ENCODE results near the gene PRKN. TPM values are rescaled to one million over a fixed set of nuclear protein-coding genes. Genes with fewer than 3 reads are reported as not detected.

The PRKN gene
- total RNA-seq, 4 donors from 2014 or later, result 4.5 to 12.3 (median 9.0) TPM

DNA sequence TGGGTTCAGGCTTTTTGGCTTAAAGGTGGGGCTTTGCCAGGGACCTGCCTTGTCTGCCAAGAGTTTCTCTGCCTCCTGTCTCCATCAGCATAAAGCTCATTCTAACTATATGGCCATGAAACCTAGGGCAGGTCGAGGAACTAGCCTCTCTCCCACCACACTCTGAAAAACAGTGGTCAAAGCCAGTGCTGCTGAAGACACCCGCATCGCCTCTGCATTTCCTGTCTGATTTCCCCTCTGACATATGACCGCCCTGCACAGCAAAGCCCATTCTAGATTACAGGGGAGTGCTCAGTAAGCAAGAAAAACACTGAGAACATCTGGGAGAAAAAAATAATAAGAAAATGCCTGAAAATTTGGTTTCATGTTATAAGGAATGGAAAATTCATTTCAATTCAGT is 573.6 kb downstream of the PRKN start:
- intact Hi-C loops (cut with DNase I; ENCODE audit: low total_unique reads) (no loop called here), in situ Hi-C loops (cut with MboI; ENCODE audit: low pct_ligation_motif_present in 1 of 4, low pct_unique_long_range_greater_than_20kb in 1 of 4, low sequenced_read_pairs in 3 of 4) (no loop called here)
- TF ChIP-seq POLR2AphosphoS5 (IDR thresholded peaks at IDR 0.05), result no peak
- TF ChIP-seq POLR2A (IDR thresholded peaks at IDR 0.05), result no peak
- TF ChIP-seq, protein P1, sequence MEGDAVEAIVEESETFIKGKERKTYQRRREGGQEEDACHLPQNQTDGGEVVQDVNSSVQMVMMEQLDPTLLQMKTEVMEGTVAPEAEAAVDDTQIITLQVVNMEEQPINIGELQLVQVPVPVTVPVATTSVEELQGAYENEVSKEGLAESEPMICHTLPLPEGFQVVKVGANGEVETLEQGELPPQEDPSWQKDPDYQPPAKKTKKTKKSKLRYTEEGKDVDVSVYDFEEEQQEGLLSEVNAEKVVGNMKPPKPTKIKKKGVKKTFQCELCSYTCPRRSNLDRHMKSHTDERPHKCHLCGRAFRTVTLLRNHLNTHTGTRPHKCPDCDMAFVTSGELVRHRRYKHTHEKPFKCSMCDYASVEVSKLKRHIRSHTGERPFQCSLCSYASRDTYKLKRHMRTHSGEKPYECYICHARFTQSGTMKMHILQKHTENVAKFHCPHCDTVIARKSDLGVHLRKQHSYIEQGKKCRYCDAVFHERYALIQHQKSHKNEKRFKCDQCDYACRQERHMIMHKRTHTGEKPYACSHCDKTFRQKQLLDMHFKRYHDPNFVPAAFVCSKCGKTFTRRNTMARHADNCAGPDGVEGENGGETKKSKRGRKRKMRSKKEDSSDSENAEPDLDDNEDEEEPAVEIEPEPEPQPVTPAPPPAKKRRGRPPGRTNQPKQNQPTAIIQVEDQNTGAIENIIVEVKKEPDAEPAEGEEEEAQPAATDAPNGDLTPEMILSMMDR (IDR thresholded peaks at IDR 0.05), result no peak
- no peak for TF ChIP-seq EP300 (IDR thresholded peaks at IDR 0.05; ENCODE audit: low read depth)
- no peak for DNase-seq
- Histone ChIP-seq H3K4me3 (no peak overlapping the region), H3K27ac (no peak overlapping the region), H3K36me3 (no peaks in the 10 kb centered on the region), H3K9me3 (no peaks in the 10 kb centered on the region), H3K4me1 (no peaks in the 10 kb centered on the region), H3K27me3 (no peaks in the 10 kb centered on the region)
- WGBS, 2 donors (ENCODE audit: low coverage in 1 of 2), result 74% methylated on average over 4 of the region's 4 CpGs; no CpG with 5 or more reads in 1 of the 2 donors

DNA sequence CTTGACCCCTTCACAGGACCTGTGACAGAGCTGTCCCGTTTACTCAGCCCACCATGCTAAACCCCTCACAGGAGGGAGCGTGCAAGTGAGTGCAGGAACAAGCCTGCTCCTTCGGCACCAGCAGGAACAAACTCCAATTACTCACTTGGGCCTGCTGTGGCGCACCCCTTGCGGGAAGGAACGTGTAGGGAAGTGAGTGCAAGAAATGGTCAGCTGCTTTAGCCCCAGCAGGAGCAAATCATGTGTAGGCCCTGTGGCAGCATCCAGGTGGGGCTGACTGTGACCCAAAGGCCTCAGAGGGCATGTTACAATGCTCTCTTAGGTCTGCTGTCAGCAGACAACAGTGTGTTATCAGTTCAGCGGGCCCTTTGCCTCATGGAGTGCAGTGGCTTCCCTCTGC is 574.4 kb downstream of the PRKN start:
- Histone ChIP-seq H3K4me3 (no peak overlapping the region), H3K36me3 (no peaks in the 10 kb centered on the region), H3K4me1 (no peaks in the 10 kb centered on the region), H3K9me3 (no peaks in the 10 kb centered on the region), H3K27me3 (no peaks in the 10 kb centered on the region), H3K27ac (no peak overlapping the region)
- in situ Hi-C loops (cut with MboI; ENCODE audit: low pct_ligation_motif_present in 1 of 4, low pct_unique_long_range_greater_than_20kb in 1 of 4, low sequenced_read_pairs in 3 of 4) (no loop called here), intact Hi-C loops (cut with DNase I; ENCODE audit: low total_unique reads) (no loop called here)
- no peak for DNase-seq
- TF ChIP-seq, protein P1 (IDR thresholded peaks at IDR 0.05), result no peak
- no peak for TF ChIP-seq POLR2AphosphoS5 (IDR thresholded peaks at IDR 0.05)
- TF ChIP-seq EP300 (IDR thresholded peaks at IDR 0.05; ENCODE audit: low read depth), result no peak
- no peak for TF ChIP-seq POLR2A (IDR thresholded peaks at IDR 0.05)
- WGBS, 2 donors (ENCODE audit: low coverage in 1 of 2), result 81 to 87% methylated on average over 3 to 7 of the region's 7 CpGs

DNA sequence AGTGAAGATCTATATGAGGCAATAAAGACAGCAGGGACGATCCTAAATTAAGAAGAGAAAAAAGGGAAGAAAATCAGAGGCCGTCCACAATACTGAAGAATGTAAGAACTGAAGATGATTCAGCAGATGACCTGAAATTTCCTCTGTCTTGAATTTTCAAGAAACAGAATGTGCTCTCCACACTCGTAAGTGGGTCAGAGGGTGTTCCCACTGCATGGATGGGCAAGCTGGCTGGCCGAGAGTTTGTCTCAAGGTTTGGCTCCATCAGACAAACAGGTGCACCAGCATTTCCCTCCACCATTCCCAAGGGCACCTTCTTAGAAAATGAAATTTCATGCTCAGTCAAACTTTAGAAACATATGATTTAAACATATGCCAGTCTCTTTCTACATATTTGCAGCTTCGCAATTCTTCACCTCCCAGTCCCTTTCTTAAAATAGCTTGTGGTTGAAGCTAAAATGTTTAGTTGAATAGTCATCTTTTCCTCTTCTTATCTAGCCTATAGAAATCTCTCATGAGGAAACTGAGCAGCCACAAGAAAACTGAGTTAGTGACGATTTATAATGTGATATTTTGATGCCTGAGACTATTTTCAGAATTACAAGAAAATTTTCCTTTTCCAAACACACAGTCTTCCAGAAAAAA is 576.4 kb downstream of the PRKN start:
- WGBS, 2 donors (ENCODE audit: low coverage in 1 of 2), result 53 to 66% methylated on average over 4 to 6 of the region's 6 CpGs
- no peaks in the 10 kb centered on the region for H3K9me3 ChIP-seq
- in situ Hi-C loops (cut with MboI; ENCODE audit: low pct_ligation_motif_present in 1 of 4, low pct_unique_long_range_greater_than_20kb in 1 of 4, low sequenced_read_pairs in 3 of 4), result no loop called here
- intact Hi-C loops (cut with DNase I; ENCODE audit: low total_unique reads), result no loop called here
- TF ChIP-seq, protein P1 (IDR thresholded peaks at IDR 0.05), result no peak
- no peak for TF ChIP-seq POLR2A (IDR thresholded peaks at IDR 0.05)
- H3K36me3 ChIP-seq, result no peaks in the 10 kb centered on the region
- H3K4me3 ChIP-seq, result no peak overlapping the region
- H3K27me3 ChIP-seq, result no peaks in the 10 kb centered on the region
- no peak overlapping the region for H3K27ac ChIP-seq
- no peak for DNase-seq
- no peaks in the 10 kb centered on the region for H3K4me1 ChIP-seq

DNA sequence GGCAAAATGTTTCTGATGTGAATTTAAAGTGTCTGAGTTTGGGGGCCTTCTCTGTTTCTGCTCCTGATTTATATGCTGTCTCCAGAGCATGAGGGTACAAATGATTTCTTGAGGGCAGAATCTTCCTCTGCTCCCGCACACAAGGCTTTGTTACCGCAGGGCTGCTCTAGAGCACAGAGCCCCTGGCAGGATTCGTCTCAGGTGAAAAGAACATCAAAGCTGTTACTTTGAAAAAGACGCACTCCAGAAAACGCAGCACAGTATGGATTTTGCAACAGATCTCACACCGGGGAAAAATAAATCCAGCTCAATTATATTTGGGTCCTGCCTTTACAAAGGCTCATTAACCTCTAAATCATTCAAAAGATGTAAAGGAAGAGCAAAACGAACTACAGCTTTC is 577.3 kb downstream of the PRKN start:
- Histone ChIP-seq H3K27ac (no peak overlapping the region), H3K4me3 (no peak overlapping the region), H3K27me3 (no peaks in the 10 kb centered on the region), H3K9me3 (no peaks in the 10 kb centered on the region), H3K4me1 (no peaks in the 10 kb centered on the region), H3K36me3 (no peaks in the 10 kb centered on the region)
- intact Hi-C loops (cut with DNase I; ENCODE audit: low total_unique reads) (no loop called here), in situ Hi-C loops (cut with MboI; ENCODE audit: low pct_ligation_motif_present in 1 of 4, low pct_unique_long_range_greater_than_20kb in 1 of 4, low sequenced_read_pairs in 3 of 4) (no loop called here)
- no peak for DNase-seq
- 58 to 82% methylated on average over 3 to 7 of the region's 7 CpGs for WGBS, 2 donors (ENCODE audit: low coverage in 1 of 2)
- no peak for TF ChIP-seq EP300 (IDR thresholded peaks at IDR 0.05; ENCODE audit: low read depth)
- no peak for TF ChIP-seq POLR2AphosphoS5 (IDR thresholded peaks at IDR 0.05)
- no peak for TF ChIP-seq POLR2A (IDR thresholded peaks at IDR 0.05)
- TF ChIP-seq, protein P1 (IDR thresholded peaks at IDR 0.05), result no peak
